ENCODE results near the gene ZNF764. TPM values are rescaled to one million over a fixed set of nuclear protein-coding genes. Genes with fewer than 3 reads are reported as not detected.

Gene ZNF764
- total RNA-seq, 1 donor from 2014 or later = 19.2 TPM

DNA sequence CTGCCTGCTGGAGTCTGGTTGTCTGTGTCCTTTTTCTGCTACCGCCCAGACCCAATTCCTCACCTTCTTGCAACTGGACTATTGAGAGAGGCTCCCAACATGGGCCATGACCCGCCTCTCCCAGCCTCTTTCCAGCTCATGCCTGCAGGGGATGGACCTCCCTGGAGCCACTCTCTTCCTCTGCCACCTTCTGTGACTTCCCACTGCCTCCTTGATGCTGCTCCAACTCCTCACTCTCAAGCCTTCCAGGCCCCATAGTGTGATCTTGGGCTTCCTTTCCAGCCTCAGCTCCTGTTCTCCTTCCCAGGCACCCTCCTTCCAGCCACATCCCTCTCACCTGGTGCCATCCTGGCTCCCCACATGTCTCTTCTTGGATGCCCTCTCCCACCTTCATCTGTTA, 42.9 kb downstream of the ZNF764 start:
- Mint-ChIP-seq H3K4me1 (no peaks in the 10 kb centered on the region), H3K4me3 (no peak overlapping the region), H3K36me3 (ENCODE audit: low read depth) (peaks cover 87% of the 10 kb centered on the region), H3K9me3 (no peaks in the 10 kb centered on the region), H3K27me3 (no peaks in the 10 kb centered on the region), H3K27ac (peak overlapping the region; percentile 6)
- ATAC-seq (ENCODE audit: low read depth) (no peak), DNase-seq (no peak)
- ChIA-PET CTCF (no interaction called here), POLR2A (interaction anchor here (0.7 to 1.0 kb wide), 2 partner anchors 13 to 86 kb away, joined by 3 to 4 read pairs; partner anchors contain the start of gene DCTPP1)
- TF ChIP-seq, protein P1, sequence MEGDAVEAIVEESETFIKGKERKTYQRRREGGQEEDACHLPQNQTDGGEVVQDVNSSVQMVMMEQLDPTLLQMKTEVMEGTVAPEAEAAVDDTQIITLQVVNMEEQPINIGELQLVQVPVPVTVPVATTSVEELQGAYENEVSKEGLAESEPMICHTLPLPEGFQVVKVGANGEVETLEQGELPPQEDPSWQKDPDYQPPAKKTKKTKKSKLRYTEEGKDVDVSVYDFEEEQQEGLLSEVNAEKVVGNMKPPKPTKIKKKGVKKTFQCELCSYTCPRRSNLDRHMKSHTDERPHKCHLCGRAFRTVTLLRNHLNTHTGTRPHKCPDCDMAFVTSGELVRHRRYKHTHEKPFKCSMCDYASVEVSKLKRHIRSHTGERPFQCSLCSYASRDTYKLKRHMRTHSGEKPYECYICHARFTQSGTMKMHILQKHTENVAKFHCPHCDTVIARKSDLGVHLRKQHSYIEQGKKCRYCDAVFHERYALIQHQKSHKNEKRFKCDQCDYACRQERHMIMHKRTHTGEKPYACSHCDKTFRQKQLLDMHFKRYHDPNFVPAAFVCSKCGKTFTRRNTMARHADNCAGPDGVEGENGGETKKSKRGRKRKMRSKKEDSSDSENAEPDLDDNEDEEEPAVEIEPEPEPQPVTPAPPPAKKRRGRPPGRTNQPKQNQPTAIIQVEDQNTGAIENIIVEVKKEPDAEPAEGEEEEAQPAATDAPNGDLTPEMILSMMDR (IDR thresholded peaks at IDR 0.05) = no peak
- intact Hi-C loops (cut with micrococcal nuclease) = no loop called here

DNA sequence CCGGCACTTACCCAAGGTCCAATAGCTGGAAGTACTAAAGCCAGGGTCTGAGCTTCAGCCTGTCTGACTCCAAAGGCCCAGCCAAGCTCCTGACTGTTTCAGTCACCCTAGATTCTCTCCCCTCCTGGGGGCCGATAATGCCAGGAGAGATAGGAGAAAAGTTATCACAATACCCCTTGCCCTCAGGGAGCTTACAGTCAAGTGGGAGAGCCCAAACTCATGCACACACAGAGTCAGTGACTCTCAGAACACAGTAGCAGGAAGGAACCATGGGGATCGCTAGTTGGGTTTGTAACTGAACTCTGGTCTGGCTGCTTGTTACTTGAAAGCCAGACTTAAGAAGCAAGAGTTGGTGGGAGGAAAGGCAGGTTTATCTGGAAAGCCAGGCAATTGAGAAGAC, 46.7 kb downstream of the ZNF764 start:
- H3K27ac Mint-ChIP-seq = peak overlapping the region; percentile 30
- intact Hi-C loops (cut with micrococcal nuclease) = no loop called here
- no peak for DNase-seq
- no peaks in the 10 kb centered on the region for H3K4me1 Mint-ChIP-seq
- peaks cover 73% of the 10 kb centered on the region for H3K36me3 Mint-ChIP-seq (ENCODE audit: low read depth)
- ATAC-seq (ENCODE audit: low read depth) = no peak
- TF ChIP-seq, protein P1 (IDR thresholded peaks at IDR 0.05) = no peak
- H3K27me3 Mint-ChIP-seq = no peaks in the 10 kb centered on the region
- ChIA-PET CTCF (interaction anchor here (1.7 kb wide), 1 partner anchor 62 kb away, joined by 4 read pairs; no protein-coding TSS in a partner anchor), POLR2A (interaction anchor here (0.6 to 1.1 kb wide), 4 partner anchors 15 to 32 kb away, joined by 3 to 6 read pairs (median 4); no protein-coding TSS in a partner anchor)
- no peak overlapping the region for H3K4me3 Mint-ChIP-seq
- H3K9me3 Mint-ChIP-seq = no peaks in the 10 kb centered on the region

DNA sequence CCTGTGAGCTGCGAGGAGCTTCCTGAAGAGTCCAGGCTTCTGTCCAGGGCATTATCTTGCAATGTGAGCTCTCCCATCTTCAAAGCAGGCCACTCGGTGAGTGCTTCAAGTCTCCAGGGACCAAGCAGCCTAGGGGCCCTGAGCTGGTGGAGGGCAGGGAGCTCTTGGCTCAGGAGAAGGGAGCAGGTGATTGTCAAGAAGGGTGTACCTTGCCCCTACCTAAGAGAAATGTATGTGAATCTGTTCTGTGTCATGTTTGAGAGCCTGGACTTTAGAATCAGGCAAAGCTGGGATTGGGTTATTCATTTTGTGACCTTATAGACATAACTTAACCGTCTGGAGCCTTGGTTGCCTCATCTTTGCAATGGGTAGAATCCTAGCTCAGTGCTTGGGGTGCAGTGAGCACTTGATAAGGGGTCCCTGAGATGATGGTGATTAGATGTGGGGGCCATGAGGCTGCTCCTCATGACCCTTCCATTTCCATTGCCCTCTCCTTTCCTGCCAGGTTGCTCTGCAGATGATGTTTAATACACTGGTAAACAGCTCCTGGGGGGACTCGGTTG, 47.7 kb downstream of the ZNF764 start:
- H3K27me3 Mint-ChIP-seq = no peaks in the 10 kb centered on the region
- ChIA-PET CTCF (interaction anchor here (0.6 to 1.7 kb wide), 2 partner anchors 61 to 738 kb away, joined by 3 to 4 read pairs; no protein-coding TSS in a partner anchor), POLR2A (interaction anchor here (0.9 to 1.4 kb wide), 4 partner anchors 17 to 49 kb away, joined by 3 to 4 read pairs (median 4); no protein-coding TSS in a partner anchor)
- no peak overlapping the region for H3K4me3 Mint-ChIP-seq
- no peak for ATAC-seq (ENCODE audit: low read depth)
- H3K36me3 Mint-ChIP-seq (ENCODE audit: low read depth) = peaks cover 69% of the 10 kb centered on the region
- H3K27ac Mint-ChIP-seq = no peak overlapping the region
- DNase-seq = no peak
- no peaks in the 10 kb centered on the region for H3K9me3 Mint-ChIP-seq
- H3K4me1 Mint-ChIP-seq = no peaks in the 10 kb centered on the region
- intact Hi-C loops (cut with micrococcal nuclease) = no loop called here
- TF ChIP-seq, protein P1 (IDR thresholded peaks at IDR 0.05) = no peak

DNA sequence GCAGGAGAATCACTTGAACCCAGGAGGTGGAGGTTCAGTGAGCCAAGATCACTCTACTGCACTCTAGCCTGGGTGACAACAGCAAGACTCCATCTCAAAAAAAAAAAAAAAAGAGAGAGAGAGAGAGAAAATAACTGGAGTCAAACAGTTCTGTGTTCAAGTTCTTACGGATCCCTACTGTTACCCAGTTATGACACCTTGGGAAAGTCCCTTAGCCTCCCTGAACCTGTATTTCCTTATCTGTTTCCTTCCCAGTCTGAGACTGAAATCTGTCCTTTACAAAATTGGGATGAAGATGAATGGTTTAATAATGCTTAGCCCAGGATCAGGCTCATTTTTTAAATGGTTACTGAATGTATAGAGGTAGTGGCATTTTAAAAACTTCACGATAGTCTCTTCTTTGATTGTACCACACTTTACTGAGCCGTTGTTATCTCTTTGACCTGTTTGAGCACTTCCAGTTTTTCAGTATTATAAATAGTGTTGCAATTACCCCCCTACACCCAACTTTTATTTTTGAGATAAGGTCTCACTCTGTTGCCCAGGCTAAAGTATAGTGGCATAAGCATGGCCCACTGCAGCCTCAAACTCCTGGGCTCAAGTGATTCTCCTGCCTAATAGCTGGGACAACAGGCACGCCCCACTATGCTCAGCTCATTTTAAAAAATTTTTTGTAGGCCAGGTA, 49.0 kb downstream of the ZNF764 start:
- H3K4me1 Mint-ChIP-seq = no peaks in the 10 kb centered on the region
- no peak overlapping the region for H3K27ac Mint-ChIP-seq
- H3K4me3 Mint-ChIP-seq = no peak overlapping the region
- TF ChIP-seq, protein P1 (IDR thresholded peaks at IDR 0.05) = no peak
- POLR2A ChIA-PET = interaction anchor here (0.6 to 1.4 kb wide), 4 partner anchors 11 to 50 kb away, joined by 3 to 4 read pairs (median 4); no protein-coding TSS in a partner anchor
- CTCF ChIA-PET = no interaction called here
- ATAC-seq (ENCODE audit: low read depth) (no peak), DNase-seq (no peak)
- intact Hi-C loops (cut with micrococcal nuclease) = no loop called here
- no peaks in the 10 kb centered on the region for H3K9me3 Mint-ChIP-seq
- no peaks in the 10 kb centered on the region for H3K27me3 Mint-ChIP-seq
- H3K36me3 Mint-ChIP-seq (ENCODE audit: low read depth) = peaks cover 70% of the 10 kb centered on the region

Other genes starting within 250 kb of the ZNF764 start
- gene CD2BP2, start 203.1 kb downstream of the ZNF764 start, total RNA-seq = 87.8 and 88.0 TPM in 2 replicates
- gene TBC1D10B, start 187.9 kb downstream of the ZNF764 start, total RNA-seq = 46.3 and 50.2 TPM in 2 replicates
- gene MYL11, start 183.6 kb downstream of the ZNF764 start, total RNA-seq = not detected in 2 replicates
- 192 and 199 TPM in 2 replicates for gene SEPTIN1, start 175.8 kb downstream of the ZNF764 start, total RNA-seq
- gene ZNF48, start 163.0 kb downstream of the ZNF764 start, total RNA-seq = 11.7 and 13.0 TPM in 2 replicates
- gene ZNF771, start 150.8 kb downstream of the ZNF764 start, total RNA-seq = 4.4 and 5.2 TPM in 2 replicates
- gene DCTPP1, start 128.3 kb downstream of the ZNF764 start, total RNA-seq = 66.7 and 81.5 TPM in 2 replicates
- gene SEPHS2, start 112.5 kb downstream of the ZNF764 start, total RNA-seq = 79.1 and 80.0 TPM in 2 replicates
- gene ITGAL, start 85.6 kb downstream of the ZNF764 start, total RNA-seq = 216 and 240 TPM in 2 replicates
- 29.2 and 30.7 TPM in 2 replicates for gene ZNF768, start 31.8 kb downstream of the ZNF764 start, total RNA-seq
- 16.3 and 21.6 TPM in 2 replicates for gene ZNF747, start 23.5 kb downstream of the ZNF764 start, total RNA-seq
- 13.9 and 14.7 TPM in 2 replicates for gene ZNF688, start 13.3 kb upstream of the ZNF764 start, total RNA-seq
- gene ZNF785, start 27.3 kb upstream of the ZNF764 start, total RNA-seq = 20.0 and 22.8 TPM in 2 replicates
- 10.1 and 11.6 TPM in 2 replicates for gene ZNF689, start 52.0 kb upstream of the ZNF764 start, total RNA-seq
- gene PRR14, start 92.6 kb upstream of the ZNF764 start, total RNA-seq = 63.5 and 77.9 TPM in 2 replicates
- 166 and 204 TPM in 2 replicates for gene FBRS, start 100.1 kb upstream of the ZNF764 start, total RNA-seq
- 109 and 123 TPM in 2 replicates for gene SRCAP, start 140.8 kb upstream of the ZNF764 start, total RNA-seq
- gene PHKG2, start 190.1 kb upstream of the ZNF764 start, total RNA-seq = 45.3 and 51.4 TPM in 2 replicates
- gene CFAP119, start 203.7 kb upstream of the ZNF764 start, total RNA-seq = 6.2 and 8.8 TPM in 2 replicates
- gene RNF40, start 203.9 kb upstream of the ZNF764 start, total RNA-seq = 99.6 and 117 TPM in 2 replicates
- gene ZNF629, start 228.8 kb upstream of the ZNF764 start, total RNA-seq = 9.1 and 9.3 TPM in 2 replicates

Measured in activated B cell treated with CpG ODN at 0.5 μM for 24 hours (primary cell).